ENCODE data around the gene ZNF555.

GRCh38 chr19:2798158-2798685 lies 43.1 kb upstream of the ZNF555 start:
- TF ChIP-seq TAF1 (IDR thresholded peaks at IDR 0.05; ENCODE audit: borderline replicate concordance, insufficient read depth, low read length) (no peak), REST (IDR thresholded peaks at IDR 0.05; ENCODE audit: insufficient read depth in 1 of 2, low read depth in 2 of 2, low read length in 2 of 2) (no peak)
